Osteocyte (in vitro differentiated cells): Measurements from ENCODE around the gene FUBP1. TPM values are rescaled to one million over a fixed set of nuclear protein-coding genes. Genes with fewer than 3 reads are reported as not detected.

Experiments
- DNase-seq: peaks from one replicate; pipeline ENCODE4 v3.0.0; 2021; ENCODE audit warnings: mixed read lengths; ENCODE audit not compliant: unreplicated experiment; ENCODE audit errors: extremely low spot score
- H3K27ac Mint-ChIP-seq: one replicate; pipeline ENCODE4 v1.8.0; 2021; ENCODE audit warnings: mild to moderate bottlenecking, mixed read lengths; ENCODE audit not compliant: unreplicated experiment
- H3K27me3 Mint-ChIP-seq: one replicate; pipeline ENCODE4 v1.8.0; 2021; ENCODE audit warnings: mixed read lengths; ENCODE audit not compliant: unreplicated experiment
- H3K36me3 Mint-ChIP-seq: one replicate; pipeline ENCODE4 v1.8.0; 2021; ENCODE audit warnings: mixed read lengths; ENCODE audit not compliant: unreplicated experiment
- H3K4me1 Mint-ChIP-seq: one replicate; pipeline ENCODE4 v1.8.0; 2021; ENCODE audit warnings: mixed read lengths; ENCODE audit not compliant: unreplicated experiment
- H3K4me3 Mint-ChIP-seq: one replicate; pipeline ENCODE4 v1.8.0; 2021; ENCODE audit warnings: mild to moderate bottlenecking, moderate library complexity, mixed read lengths; ENCODE audit not compliant: unreplicated experiment
- H3K9me3 Mint-ChIP-seq: one replicate; pipeline ENCODE4 v1.8.0; 2021; ENCODE audit warnings: mixed read lengths; ENCODE audit not compliant: unreplicated experiment
- CTCF ChIP-seq: fragments of 200-600 bp; sonication (generic); IDR thresholded peaks from 2 replicates; pipeline ENCODE4 v1.5.0; 2021; ENCODE audit warnings: antibody characterized with exemption, mild to moderate bottlenecking, moderate library complexity
- total RNA-seq: library from RNA; stranded (reverse); gene quantifications from 2 replicates; pipeline ENCODE4 v1.2.1, GENCODE V29; 2021

FUBP1 gene
- total RNA-seq, 1 donor from 2014 or later, result 126 TPM

GRCh38 chr1:77951328-77951727 lies 27.5 kb downstream of the FUBP1 start:
- H3K36me3 Mint-ChIP-seq, result peaks cover 48% of the 10 kb centered on the region
- H3K4me3 Mint-ChIP-seq, result no peak overlapping the region
- TF ChIP-seq CTCF, result no peak

GRCh38 chr1:77950873-77951272 lies 28.0 kb downstream of the FUBP1 start:
- H3K9me3 Mint-ChIP-seq, result no peaks in the 10 kb centered on the region
- H3K36me3 Mint-ChIP-seq, result peaks cover 48% of the 10 kb centered on the region
- TF ChIP-seq CTCF, result no peak
- H3K27ac Mint-ChIP-seq, result no peak overlapping the region
- H3K27me3 Mint-ChIP-seq, result no peaks in the 10 kb centered on the region
- DNase-seq, result no peak
- peaks cover 23% of the 10 kb centered on the region for H3K4me1 Mint-ChIP-seq
- H3K4me3 Mint-ChIP-seq, result no peak overlapping the region

More at GRCh38 chr1:77951328-77951727, 27.5 kb downstream of the FUBP1 start:
- H3K4me1 Mint-ChIP-seq, result peaks cover 23% of the 10 kb centered on the region
- DNase-seq, result no peak
- H3K27ac Mint-ChIP-seq, result no peak overlapping the region
- no peaks in the 10 kb centered on the region for H3K27me3 Mint-ChIP-seq
- no peaks in the 10 kb centered on the region for H3K9me3 Mint-ChIP-seq

GRCh38 chr1:77948841-77949424 lies 29.9 kb downstream of the FUBP1 start:
- H3K27me3 Mint-ChIP-seq, result no peaks in the 10 kb centered on the region
- DNase-seq, result no peak
- H3K27ac Mint-ChIP-seq, result peak overlapping the region; percentile 50
- peak; percentile 36 for TF ChIP-seq CTCF
- no peak overlapping the region for H3K4me3 Mint-ChIP-seq
- H3K4me1 Mint-ChIP-seq, result peaks cover 20% of the 10 kb centered on the region
- H3K9me3 Mint-ChIP-seq, result no peaks in the 10 kb centered on the region
- H3K36me3 Mint-ChIP-seq, result peaks cover 43% of the 10 kb centered on the region

GRCh38 chr1:77945345-77945744 lies 33.5 kb downstream of the FUBP1 start:
- H3K4me1 Mint-ChIP-seq, result peaks cover 28% of the 10 kb centered on the region
- H3K9me3 Mint-ChIP-seq, result no peaks in the 10 kb centered on the region
- no peak overlapping the region for H3K27ac Mint-ChIP-seq
- DNase-seq, result no peak
- TF ChIP-seq CTCF, result no peak
- H3K4me3 Mint-ChIP-seq, result no peak overlapping the region
- peaks cover 53% of the 10 kb centered on the region for H3K36me3 Mint-ChIP-seq
- no peaks in the 10 kb centered on the region for H3K27me3 Mint-ChIP-seq

- peak overlapping the region; percentile 68 for H3K27ac Mint-ChIP-seq
- no peaks in the 10 kb centered on the region for H3K9me3 Mint-ChIP-seq
- peaks cover 57% of the 10 kb centered on the region for H3K36me3 Mint-ChIP-seq
- H3K4me3 Mint-ChIP-seq, result no peak overlapping the region
- no peaks in the 10 kb centered on the region for H3K27me3 Mint-ChIP-seq
- no peak for TF ChIP-seq CTCF
- H3K4me1 Mint-ChIP-seq, result peaks cover 9% of the 10 kb centered on the region
- DNase-seq, result no peak
Observed at GRCh38 chr1:77942400-77943140, 36.3 kb downstream of the FUBP1 start.
